NT2/D1 (cell line): ENCODE measurements around the gene RTL10.

Source experiments
- DNase-seq: peaks from one replicate; pipeline ENCODE4 v3.0.0-alpha.2; 2011; ENCODE audit warnings: low read depth, low spot score
- H3K27me3 ChIP-seq: 2 replicates; pipeline ENCODE4 v1.6.0; 2011; ENCODE audit warnings: mild to moderate bottlenecking; ENCODE audit not compliant: insufficient read length, insufficient read depth
- H3K36me3 ChIP-seq: 2 replicates; pipeline ENCODE4 v1.6.1; 2011; ENCODE audit warnings: mild to moderate bottlenecking, low read length, mixed read lengths; ENCODE audit not compliant: insufficient read depth, insufficient read length
- H3K4me1 ChIP-seq: 2 replicates; pipeline ENCODE4 v1.5.1; 2011; ENCODE audit not compliant: insufficient read depth, insufficient read length
- H3K4me3 ChIP-seq: 2 replicates; pipeline ENCODE4 v1.5.1; 2011; ENCODE audit warnings: low read depth; ENCODE audit not compliant: insufficient read length
- H3K9ac ChIP-seq: 2 replicates; pipeline ENCODE4 v1.6.0; 2011; ENCODE audit warnings: low read depth; ENCODE audit not compliant: insufficient read length
- H3K9me3 ChIP-seq: 2 replicates; pipeline ENCODE4 v1.5.1; 2011; ENCODE audit warnings: mild to moderate bottlenecking, low read length; ENCODE audit not compliant: insufficient read depth
- SUZ12 ChIP-seq: IDR thresholded peaks from 2 replicates; pipeline ENCODE4 v1.6.1; 2011; ENCODE audit not compliant: insufficient read length, insufficient read depth; ENCODE audit errors: extremely low read depth
- YY1 ChIP-seq: IDR thresholded peaks from 2 replicates; pipeline ENCODE4 v1.6.1; 2011; ENCODE audit not compliant: insufficient read length, insufficient read depth
- ZNF274 ChIP-seq: IDR thresholded peaks from 2 replicates; pipeline ENCODE4 v1.6.1; 2011; ENCODE audit warnings: mild to moderate bottlenecking, low read depth, low read length

RTL10 gene

GRCh38 chr22:19815093-19815822 lies 39.4 kb downstream of the RTL10 start:
- no peaks in the 10 kb centered on the region for H3K27me3 ChIP-seq
- no peak overlapping the region for H3K4me3 ChIP-seq
- peaks cover 44% of the 10 kb centered on the region for H3K36me3 ChIP-seq
- no peaks in the 10 kb centered on the region for H3K9me3 ChIP-seq
- peaks cover 9% of the 10 kb centered on the region for H3K4me1 ChIP-seq
- H3K9ac ChIP-seq, result no peak overlapping the region
- TF ChIP-seq YY1 (no peak), ZNF274 (no peak), SUZ12 (no peak)
- DNase-seq, result no peak

GRCh38 chr22:19814428-19814827 lies 40.2 kb downstream of the RTL10 start:
- TF ChIP-seq SUZ12 (no peak), ZNF274 (no peak), YY1 (no peak)

DNA sequence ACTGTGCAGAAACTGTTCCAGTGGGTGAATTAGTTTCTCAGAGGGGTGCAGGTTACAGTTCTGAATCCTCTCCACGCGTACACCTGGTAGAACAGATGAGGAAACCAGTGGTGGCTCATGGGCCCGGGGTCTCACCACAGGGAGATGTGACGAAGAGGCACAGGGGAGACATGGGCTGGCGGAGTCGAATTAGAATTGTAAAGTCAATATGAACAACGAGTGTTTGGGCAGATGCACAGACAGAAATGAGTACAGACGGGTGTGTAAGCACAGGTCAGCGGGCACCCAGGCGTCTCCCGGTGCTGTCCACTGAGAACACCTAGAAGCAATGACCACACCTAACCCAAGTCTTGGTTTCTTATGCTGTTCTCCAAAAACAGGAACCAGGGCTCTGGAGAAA lies 41.8 kb downstream of the RTL10 start:
- TF ChIP-seq ZNF274 (no peak), SUZ12 (no peak), YY1 (no peak)
- H3K9me3 ChIP-seq, result no peaks in the 10 kb centered on the region
- H3K4me1 ChIP-seq, result peaks cover 9% of the 10 kb centered on the region

More at GRCh38 chr22:19814428-19814827, 40.2 kb downstream of the RTL10 start:
- Histone ChIP-seq H3K9ac (no peak overlapping the region), H3K36me3 (peaks cover 40% of the 10 kb centered on the region), H3K4me1 (peaks cover 9% of the 10 kb centered on the region), H3K27me3 (no peaks in the 10 kb centered on the region), H3K9me3 (no peaks in the 10 kb centered on the region), H3K4me3 (no peak overlapping the region)
- DNase-seq, result no peak

GRCh38 chr22:19811811-19812771 lies 42.6 kb downstream of the RTL10 start:
- Histone ChIP-seq H3K4me1 (peaks cover 10% of the 10 kb centered on the region), H3K9ac (peak overlapping the region; percentile 42), H3K36me3 (peaks cover 34% of the 10 kb centered on the region), H3K27me3 (no peaks in the 10 kb centered on the region), H3K9me3 (no peaks in the 10 kb centered on the region), H3K4me3 (no peak overlapping the region)
- TF ChIP-seq ZNF274 (no peak), SUZ12 (no peak), YY1 (no peak)
- DNase-seq, result no peak

More for the DNA sequence above, 41.8 kb downstream of the RTL10 start:
- no peak for DNase-seq
- Histone ChIP-seq H3K9ac (no peak overlapping the region), H3K4me3 (no peak overlapping the region), H3K27me3 (no peaks in the 10 kb centered on the region), H3K36me3 (peaks cover 37% of the 10 kb centered on the region)

- TF ChIP-seq ZNF274 (no peak), SUZ12 (no peak), YY1 (no peak)
- no peaks in the 10 kb centered on the region for H3K27me3 ChIP-seq
- H3K9ac ChIP-seq, result no peak overlapping the region
- H3K9me3 ChIP-seq, result no peaks in the 10 kb centered on the region
- peaks cover 29% of the 10 kb centered on the region for H3K36me3 ChIP-seq
- peaks cover 14% of the 10 kb centered on the region for H3K4me1 ChIP-seq
- H3K4me3 ChIP-seq, result no peak overlapping the region
- no peak for DNase-seq
Measured at GRCh38 chr22:19811211-19811621, 43.5 kb downstream of the RTL10 start.

GRCh38 chr22:19810381-19811201 lies 44.1 kb downstream of the RTL10 start:
- no peak overlapping the region for H3K4me3 ChIP-seq
- H3K9me3 ChIP-seq, result no peaks in the 10 kb centered on the region
- H3K4me1 ChIP-seq, result peaks cover 14% of the 10 kb centered on the region
- H3K9ac ChIP-seq, result no peak overlapping the region
- peaks cover 29% of the 10 kb centered on the region for H3K36me3 ChIP-seq
- TF ChIP-seq YY1 (no peak), ZNF274 (no peak), SUZ12 (no peak)
- no peak for DNase-seq
- no peaks in the 10 kb centered on the region for H3K27me3 ChIP-seq
